SH-SY5Y (cell line): ENCODE results near the gene NUCKS1.

Source experiments
- GATA2 ChIP-seq: IDR thresholded peaks from 2 replicates; pipeline ENCODE4 v1.6.1; 2011; ENCODE audit warnings: mild to moderate bottlenecking, low read depth, low read length
- GATA3 ChIP-seq: IDR thresholded peaks from 2 replicates; pipeline ENCODE4 v1.6.1; 2011; ENCODE audit warnings: low read depth, mild to moderate bottlenecking, low read length, moderate library complexity

DNA sequence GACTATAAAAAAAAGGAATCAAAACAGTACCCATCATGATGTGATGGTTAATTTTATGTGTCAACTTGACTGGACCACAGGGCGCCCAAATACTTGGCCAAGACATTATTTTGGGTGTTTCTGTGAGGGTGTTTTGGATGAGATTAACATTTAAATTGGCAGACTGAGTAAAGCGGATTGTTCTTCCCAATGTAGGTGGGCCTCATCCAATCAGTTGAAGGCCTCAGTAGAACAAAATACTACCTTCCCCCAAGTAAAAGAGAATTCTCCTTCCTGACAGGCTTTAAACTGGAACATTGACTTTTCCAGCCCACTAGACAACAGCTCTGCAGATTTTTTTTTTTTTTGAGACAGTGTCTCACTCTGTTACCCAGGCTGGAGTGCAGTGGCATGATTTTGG, 14.6 kb upstream of the NUCKS1 start:
- TF ChIP-seq GATA2 (no peak), GATA3 (no peak)
